ENCODE results near the gene TEX13B.

DNA sequence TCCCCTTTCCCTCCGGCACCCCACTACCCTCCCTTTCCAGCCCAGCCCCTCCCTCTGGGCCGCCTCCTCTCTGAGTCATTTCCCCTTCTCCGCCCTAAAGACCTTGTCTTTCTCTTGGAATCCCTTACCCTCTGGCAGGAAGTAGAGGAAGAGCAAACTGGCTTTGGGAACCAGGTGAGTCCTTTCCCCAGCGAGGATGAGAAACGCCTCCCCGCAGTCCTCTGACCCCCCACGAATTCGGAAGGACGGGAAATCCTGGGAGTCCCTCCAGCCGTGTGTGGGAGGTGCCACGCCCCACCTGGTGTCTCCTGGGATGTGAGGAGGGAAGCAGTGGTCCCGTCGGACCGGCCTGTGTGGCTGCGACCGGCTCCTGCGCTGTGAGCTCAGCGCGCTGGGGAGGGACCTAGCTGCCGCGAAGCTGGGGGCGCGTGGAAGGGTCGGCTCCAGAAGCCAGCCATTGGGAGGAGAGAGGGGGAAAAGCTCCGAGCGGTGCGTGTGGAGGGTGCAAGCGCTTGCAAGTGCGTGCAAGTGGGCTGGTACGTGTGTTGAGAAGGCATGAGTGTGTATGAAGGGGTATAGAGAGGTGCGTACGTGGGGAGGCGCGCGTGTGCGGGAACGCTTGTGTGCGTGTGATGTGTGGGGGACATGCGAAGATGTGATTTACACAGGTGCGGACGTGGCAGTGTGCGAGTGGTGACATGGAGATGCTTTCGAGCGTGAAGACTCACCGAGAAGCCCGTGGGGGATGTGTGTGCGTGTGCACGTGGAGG is 46.3 kb downstream of the TEX13B start:
- TF ChIP-seq MAX (IDR thresholded peaks at IDR 0.05; ENCODE audit: low read depth) (no peak), JUND (IDR thresholded peaks at IDR 0.05) (no peak), TAF1 (IDR thresholded peaks at IDR 0.05; ENCODE audit: borderline replicate concordance, low read depth, low read length) (no peak), CHD2 (IDR thresholded peaks at IDR 0.05; ENCODE audit: low read length, partially characterized antibody) (no peak), REST (IDR thresholded peaks at IDR 0.05; ENCODE audit: low read depth, low read length) (no peak)
- TF ChIP-seq, protein P1, sequence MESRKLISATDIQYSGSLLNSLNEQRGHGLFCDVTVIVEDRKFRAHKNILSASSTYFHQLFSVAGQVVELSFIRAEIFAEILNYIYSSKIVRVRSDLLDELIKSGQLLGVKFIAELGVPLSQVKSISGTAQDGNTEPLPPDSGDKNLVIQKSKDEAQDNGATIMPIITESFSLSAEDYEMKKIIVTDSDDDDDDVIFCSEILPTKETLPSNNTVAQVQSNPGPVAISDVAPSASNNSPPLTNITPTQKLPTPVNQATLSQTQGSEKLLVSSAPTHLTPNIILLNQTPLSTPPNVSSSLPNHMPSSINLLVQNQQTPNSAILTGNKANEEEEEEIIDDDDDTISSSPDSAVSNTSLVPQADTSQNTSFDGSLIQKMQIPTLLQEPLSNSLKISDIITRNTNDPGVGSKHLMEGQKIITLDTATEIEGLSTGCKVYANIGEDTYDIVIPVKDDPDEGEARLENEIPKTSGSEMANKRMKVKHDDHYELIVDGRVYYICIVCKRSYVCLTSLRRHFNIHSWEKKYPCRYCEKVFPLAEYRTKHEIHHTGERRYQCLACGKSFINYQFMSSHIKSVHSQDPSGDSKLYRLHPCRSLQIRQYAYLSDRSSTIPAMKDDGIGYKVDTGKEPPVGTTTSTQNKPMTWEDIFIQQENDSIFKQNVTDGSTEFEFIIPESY (IDR thresholded peaks at IDR 0.05; ENCODE audit: borderline replicate concordance, low read depth) = no peak

Data from SK-N-SH (cell line).